Activated effector memory CD4-positive, alpha-beta T cell treated with Interleukin-2 at 50 U/mL for 16 hours (primary cell): ENCODE results near the gene CBX4.

Source experiments
- DNase-seq: peaks from one replicate; pipeline ENCODE4 v3.0.0-alpha.2; 2020

CBX4 gene

GRCh38 chr17:79811011-79811867 lies 28.0 kb downstream of the CBX4 start:
- DNase-seq: no peak

- peak; percentile 61 for DNase-seq
Observed at GRCh38 chr17:79810130-79811010, 28.9 kb downstream of the CBX4 start.

- DNase-seq: no peak
Observed at GRCh38 chr17:79809530-79810129, 29.6 kb downstream of the CBX4 start.

- DNase-seq: no peak
Observed at GRCh38 chr17:79808763-79809529, 30.3 kb downstream of the CBX4 start.

GRCh38 chr17:79806863-79807720 lies 32.1 kb downstream of the CBX4 start:
- DNase-seq: no peak

- no peak for DNase-seq
Observed at GRCh38 chr17:79806446-79806760, 32.8 kb downstream of the CBX4 start.

- no peak for DNase-seq
Observed at GRCh38 chr17:79804856-79805696, 34.2 kb downstream of the CBX4 start.

- DNase-seq: no peak
Observed at GRCh38 chr17:79803997-79804855, 35.0 kb downstream of the CBX4 start.

GRCh38 chr17:79803421-79803996 lies 35.7 kb downstream of the CBX4 start:
- no peak for DNase-seq

- no peak for DNase-seq
Observed at GRCh38 chr17:79802736-79803420, 36.4 kb downstream of the CBX4 start.

- no peak for DNase-seq
Observed at GRCh38 chr17:79802039-79802735, 37.1 kb downstream of the CBX4 start.

GRCh38 chr17:79801156-79802038 lies 37.8 kb downstream of the CBX4 start:
- DNase-seq: no peak

GRCh38 chr17:79800325-79801155 lies 38.7 kb downstream of the CBX4 start:
- DNase-seq: no peak

- DNase-seq: no peak
Observed at GRCh38 chr17:79799538-79800324, 39.5 kb downstream of the CBX4 start.

- DNase-seq: no peak
Observed at GRCh38 chr17:79799174-79799537, 40.1 kb downstream of the CBX4 start.
